SU-DHL-6 (cell line): ENCODE results near the gene CCDC134.

Experiments
- EZH2phosphoT487 ChIP-seq: fragments of 200-600 bp; sonication (generic), shearing (Covaris generic); conservative IDR thresholded peaks from 2 replicates; pipeline ENCODE4 v1.6.1; 2018; ENCODE audit warnings: mild to moderate bottlenecking, antibody characterized with exemption, low read length, moderate library complexity, mixed read lengths
- TF ChIP-seq, protein P1 (sequence below): fragments of 200-600 bp; sonication (generic); IDR thresholded peaks from one replicate; pipeline ENCODE4 v1.5.1; 2017; ENCODE audit warnings: antibody characterized with exemption, mild to moderate bottlenecking, low read length, moderate library complexity; ENCODE audit not compliant: insufficient read depth, poor library complexity, severe bottlenecking

GRCh38 chr22:41753984-41754383 is 46.5 kb upstream of the CCDC134 start:
- TF ChIP-seq, protein P1, sequence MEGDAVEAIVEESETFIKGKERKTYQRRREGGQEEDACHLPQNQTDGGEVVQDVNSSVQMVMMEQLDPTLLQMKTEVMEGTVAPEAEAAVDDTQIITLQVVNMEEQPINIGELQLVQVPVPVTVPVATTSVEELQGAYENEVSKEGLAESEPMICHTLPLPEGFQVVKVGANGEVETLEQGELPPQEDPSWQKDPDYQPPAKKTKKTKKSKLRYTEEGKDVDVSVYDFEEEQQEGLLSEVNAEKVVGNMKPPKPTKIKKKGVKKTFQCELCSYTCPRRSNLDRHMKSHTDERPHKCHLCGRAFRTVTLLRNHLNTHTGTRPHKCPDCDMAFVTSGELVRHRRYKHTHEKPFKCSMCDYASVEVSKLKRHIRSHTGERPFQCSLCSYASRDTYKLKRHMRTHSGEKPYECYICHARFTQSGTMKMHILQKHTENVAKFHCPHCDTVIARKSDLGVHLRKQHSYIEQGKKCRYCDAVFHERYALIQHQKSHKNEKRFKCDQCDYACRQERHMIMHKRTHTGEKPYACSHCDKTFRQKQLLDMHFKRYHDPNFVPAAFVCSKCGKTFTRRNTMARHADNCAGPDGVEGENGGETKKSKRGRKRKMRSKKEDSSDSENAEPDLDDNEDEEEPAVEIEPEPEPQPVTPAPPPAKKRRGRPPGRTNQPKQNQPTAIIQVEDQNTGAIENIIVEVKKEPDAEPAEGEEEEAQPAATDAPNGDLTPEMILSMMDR = no peak
- no peak for TF ChIP-seq EZH2phosphoT487
